Measurements from ENCODE around the gene MAPK4. TPM values are rescaled to one million over a fixed set of nuclear protein-coding genes. Genes with fewer than 3 reads are reported as not detected.

MAPK4 gene
- total RNA-seq, 1 experiment from 2014 or later: 4.2 TPM

DNA sequence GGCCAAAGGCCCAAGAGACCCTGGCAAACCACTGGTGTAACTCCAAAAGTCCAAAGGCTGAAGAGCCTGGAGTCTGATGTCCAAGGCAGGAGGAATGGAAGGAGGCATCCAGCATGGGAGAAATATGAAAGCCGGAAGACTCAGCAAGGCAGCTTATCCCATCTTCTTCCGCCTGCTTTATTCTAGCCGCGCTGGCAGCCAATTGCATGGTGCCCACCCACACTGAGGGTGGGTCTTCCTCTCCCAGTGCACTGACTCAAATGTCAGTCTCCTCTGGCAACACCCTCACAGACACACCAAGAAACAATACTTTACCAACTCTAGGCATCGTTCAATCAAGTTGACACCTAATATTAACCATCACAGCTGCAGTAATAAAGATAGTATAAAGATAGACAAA is 34.1 kb downstream of the MAPK4 start (continued):
- TF ChIP-seq AR (CRISPR knock-in tag; IDR thresholded peaks at IDR 0.05) (no peak), EMX1 (CRISPR knock-in tag; IDR thresholded peaks at IDR 0.05) (no peak), ZNF219 (CRISPR knock-in tag; IDR thresholded peaks at IDR 0.05; ENCODE audit: borderline replicate concordance) (no peak), SMAD3 (CRISPR knock-in tag; IDR thresholded peaks at IDR 0.05; ENCODE audit: borderline replicate concordance) (no peak), NFE2L1 (CRISPR knock-in tag; IDR thresholded peaks at IDR 0.05) (no peak), KAT7 (CRISPR knock-in tag; IDR thresholded peaks at IDR 0.05; ENCODE audit: borderline replicate concordance) (no peak), NR2C2 (CRISPR knock-in tag; IDR thresholded peaks at IDR 0.05) (no peak), ATF1 (CRISPR knock-in tag; IDR thresholded peaks at IDR 0.05) (no peak), NR1H2 (CRISPR knock-in tag; IDR thresholded peaks at IDR 0.05) (no peak), JUN (CRISPR knock-in tag; IDR thresholded peaks at IDR 0.05) (no peak), ETV6 (CRISPR knock-in tag; IDR thresholded peaks at IDR 0.05) (no peak)
- TF ChIP-seq, protein P1, sequence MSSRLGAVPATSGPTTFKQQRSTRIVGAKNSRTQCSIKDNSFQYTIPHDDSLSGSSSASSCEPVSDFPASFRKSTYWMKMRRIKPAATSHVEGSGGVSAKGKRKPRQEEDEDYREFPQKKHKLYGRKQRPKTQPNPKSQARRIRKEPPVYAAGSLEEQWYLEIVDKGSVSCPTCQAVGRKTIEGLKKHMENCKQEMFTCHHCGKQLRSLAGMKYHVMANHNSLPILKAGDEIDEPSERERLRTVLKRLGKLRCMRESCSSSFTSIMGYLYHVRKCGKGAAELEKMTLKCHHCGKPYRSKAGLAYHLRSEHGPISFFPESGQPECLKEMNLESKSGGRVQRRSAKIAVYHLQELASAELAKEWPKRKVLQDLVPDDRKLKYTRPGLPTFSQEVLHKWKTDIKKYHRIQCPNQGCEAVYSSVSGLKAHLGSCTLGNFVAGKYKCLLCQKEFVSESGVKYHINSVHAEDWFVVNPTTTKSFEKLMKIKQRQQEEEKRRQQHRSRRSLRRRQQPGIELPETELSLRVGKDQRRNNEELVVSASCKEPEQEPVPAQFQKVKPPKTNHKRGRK (CRISPR knock-in tag; IDR thresholded peaks at IDR 0.05; ENCODE audit: borderline replicate concordance): no peak
- TF ChIP-seq, protein P2, sequence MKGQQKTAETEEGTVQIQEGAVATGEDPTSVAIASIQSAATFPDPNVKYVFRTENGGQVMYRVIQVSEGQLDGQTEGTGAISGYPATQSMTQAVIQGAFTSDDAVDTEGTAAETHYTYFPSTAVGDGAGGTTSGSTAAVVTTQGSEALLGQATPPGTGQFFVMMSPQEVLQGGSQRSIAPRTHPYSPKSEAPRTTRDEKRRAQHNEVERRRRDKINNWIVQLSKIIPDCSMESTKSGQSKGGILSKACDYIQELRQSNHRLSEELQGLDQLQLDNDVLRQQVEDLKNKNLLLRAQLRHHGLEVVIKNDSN (CRISPR knock-in tag; IDR thresholded peaks at IDR 0.05): no peak

DNA sequence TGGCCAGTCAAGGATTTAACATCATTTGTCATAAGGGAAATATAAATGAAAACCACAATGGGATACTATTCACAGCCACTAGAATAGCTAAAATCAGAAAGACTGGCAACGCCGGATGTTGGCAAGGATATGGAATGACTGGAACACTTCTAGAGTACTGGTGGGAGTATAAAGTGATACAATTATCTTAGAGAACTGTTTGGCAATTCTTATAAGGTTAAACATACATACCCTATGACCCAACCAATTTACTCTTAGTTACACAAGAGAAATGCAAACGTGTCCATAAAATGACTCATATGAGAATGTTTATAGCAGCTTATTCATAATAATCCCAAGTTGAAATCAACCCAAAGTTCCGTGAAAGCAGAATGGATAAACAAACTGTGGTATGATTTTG is 35.1 kb downstream of the MAPK4 start:
- no peak overlapping the region for H3K27ac Mint-ChIP-seq
- H3K4me3 Mint-ChIP-seq: no peak overlapping the region
- ATAC-seq (no peak), DNase-seq (ENCODE audit: low spot score) (no peak)
- H3K36me3 Mint-ChIP-seq: no peaks in the 10 kb centered on the region
- ChIA-PET CTCF (no interaction called here), POLR2A (no interaction called here)
- no peaks in the 10 kb centered on the region for H3K9me3 Mint-ChIP-seq
- peaks cover 3% of the 10 kb centered on the region; the same call in 1 of the 2 replicates for H3K4me1 Mint-ChIP-seq
- no peaks in the 10 kb centered on the region for H3K27me3 Mint-ChIP-seq (ENCODE audit: low read depth)
- TF ChIP-seq NFE2L1 (CRISPR knock-in tag; IDR thresholded peaks at IDR 0.05): no peak
- TF ChIP-seq GRHL2 (CRISPR knock-in tag; IDR thresholded peaks at IDR 0.05; ENCODE audit: insufficient replicate concordance, severe bottlenecking): no peak
- TF ChIP-seq SMAD4 (CRISPR knock-in tag; IDR thresholded peaks at IDR 0.05): no peak
- TF ChIP-seq MYBL2 (CRISPR knock-in tag; IDR thresholded peaks at IDR 0.05): no peak
- TF ChIP-seq, protein P3, sequence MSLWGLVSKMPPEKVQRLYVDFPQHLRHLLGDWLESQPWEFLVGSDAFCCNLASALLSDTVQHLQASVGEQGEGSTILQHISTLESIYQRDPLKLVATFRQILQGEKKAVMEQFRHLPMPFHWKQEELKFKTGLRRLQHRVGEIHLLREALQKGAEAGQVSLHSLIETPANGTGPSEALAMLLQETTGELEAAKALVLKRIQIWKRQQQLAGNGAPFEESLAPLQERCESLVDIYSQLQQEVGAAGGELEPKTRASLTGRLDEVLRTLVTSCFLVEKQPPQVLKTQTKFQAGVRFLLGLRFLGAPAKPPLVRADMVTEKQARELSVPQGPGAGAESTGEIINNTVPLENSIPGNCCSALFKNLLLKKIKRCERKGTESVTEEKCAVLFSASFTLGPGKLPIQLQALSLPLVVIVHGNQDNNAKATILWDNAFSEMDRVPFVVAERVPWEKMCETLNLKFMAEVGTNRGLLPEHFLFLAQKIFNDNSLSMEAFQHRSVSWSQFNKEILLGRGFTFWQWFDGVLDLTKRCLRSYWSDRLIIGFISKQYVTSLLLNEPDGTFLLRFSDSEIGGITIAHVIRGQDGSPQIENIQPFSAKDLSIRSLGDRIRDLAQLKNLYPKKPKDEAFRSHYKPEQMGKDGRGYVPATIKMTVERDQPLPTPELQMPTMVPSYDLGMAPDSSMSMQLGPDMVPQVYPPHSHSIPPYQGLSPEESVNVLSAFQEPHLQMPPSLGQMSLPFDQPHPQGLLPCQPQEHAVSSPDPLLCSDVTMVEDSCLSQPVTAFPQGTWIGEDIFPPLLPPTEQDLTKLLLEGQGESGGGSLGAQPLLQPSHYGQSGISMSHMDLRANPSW (CRISPR knock-in tag; conservative IDR thresholded peaks at IDR 0.05; ENCODE audit: low read depth): no peak
- TF ChIP-seq, protein P4, sequence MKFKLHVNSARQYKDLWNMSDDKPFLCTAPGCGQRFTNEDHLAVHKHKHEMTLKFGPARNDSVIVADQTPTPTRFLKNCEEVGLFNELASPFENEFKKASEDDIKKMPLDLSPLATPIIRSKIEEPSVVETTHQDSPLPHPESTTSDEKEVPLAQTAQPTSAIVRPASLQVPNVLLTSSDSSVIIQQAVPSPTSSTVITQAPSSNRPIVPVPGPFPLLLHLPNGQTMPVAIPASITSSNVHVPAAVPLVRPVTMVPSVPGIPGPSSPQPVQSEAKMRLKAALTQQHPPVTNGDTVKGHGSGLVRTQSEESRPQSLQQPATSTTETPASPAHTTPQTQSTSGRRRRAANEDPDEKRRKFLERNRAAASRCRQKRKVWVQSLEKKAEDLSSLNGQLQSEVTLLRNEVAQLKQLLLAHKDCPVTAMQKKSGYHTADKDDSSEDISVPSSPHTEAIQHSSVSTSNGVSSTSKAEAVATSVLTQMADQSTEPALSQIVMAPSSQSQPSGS (CRISPR knock-in tag; IDR thresholded peaks at IDR 0.05; ENCODE audit: borderline replicate concordance, low read depth): no peak
- TF ChIP-seq ZNF423 (CRISPR knock-in tag; IDR thresholded peaks at IDR 0.05): no peak
- no peak for TF ChIP-seq TEAD4 (CRISPR knock-in tag; IDR thresholded peaks at IDR 0.05)
- TF ChIP-seq, protein P1 (CRISPR knock-in tag; IDR thresholded peaks at IDR 0.05; ENCODE audit: borderline replicate concordance): no peak
- TF ChIP-seq, protein P5, sequence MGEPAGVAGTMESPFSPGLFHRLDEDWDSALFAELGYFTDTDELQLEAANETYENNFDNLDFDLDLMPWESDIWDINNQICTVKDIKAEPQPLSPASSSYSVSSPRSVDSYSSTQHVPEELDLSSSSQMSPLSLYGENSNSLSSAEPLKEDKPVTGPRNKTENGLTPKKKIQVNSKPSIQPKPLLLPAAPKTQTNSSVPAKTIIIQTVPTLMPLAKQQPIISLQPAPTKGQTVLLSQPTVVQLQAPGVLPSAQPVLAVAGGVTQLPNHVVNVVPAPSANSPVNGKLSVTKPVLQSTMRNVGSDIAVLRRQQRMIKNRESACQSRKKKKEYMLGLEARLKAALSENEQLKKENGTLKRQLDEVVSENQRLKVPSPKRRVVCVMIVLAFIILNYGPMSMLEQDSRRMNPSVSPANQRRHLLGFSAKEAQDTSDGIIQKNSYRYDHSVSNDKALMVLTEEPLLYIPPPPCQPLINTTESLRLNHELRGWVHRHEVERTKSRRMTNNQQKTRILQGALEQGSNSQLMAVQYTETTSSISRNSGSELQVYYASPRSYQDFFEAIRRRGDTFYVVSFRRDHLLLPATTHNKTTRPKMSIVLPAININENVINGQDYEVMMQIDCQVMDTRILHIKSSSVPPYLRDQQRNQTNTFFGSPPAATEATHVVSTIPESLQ (CRISPR knock-in tag; IDR thresholded peaks at IDR 0.05): no peak
- no peak for TF ChIP-seq MAX (CRISPR knock-in tag; IDR thresholded peaks at IDR 0.05)
- no peak for TF ChIP-seq ZBTB21 (CRISPR knock-in tag; IDR thresholded peaks at IDR 0.05; ENCODE audit: borderline replicate concordance)
- no peak for TF ChIP-seq SOX15 (CRISPR knock-in tag; IDR thresholded peaks at IDR 0.05)
- no peak for TF ChIP-seq CREB1 (CRISPR knock-in tag; IDR thresholded peaks at IDR 0.05)
